Keratinocyte (primary cell): ENCODE data around the gene PKD1. TPM values are rescaled to one million over a fixed set of nuclear protein-coding genes. Genes with fewer than 3 reads are reported as not detected.

Experiments
- DNase-seq: peaks from one replicate; pipeline ENCODE4 v3.0.0-alpha.2; 2011; ENCODE audit warnings: low read depth, missing footprints, low spot score
- FAIRE-seq: peaks from 2 replicates; lab custom pipeline; 2011; peaks lifted over from hg19 to GRCh38; lab: Jason Lieb, UNC
- H2AFZ ChIP-seq: 2 replicates; pipeline ENCODE4 v1.6.0; 2012; ENCODE audit warnings: low read length, control low read depth, inconsistent platforms; ENCODE audit not compliant: control insufficient read depth
- H3K27ac ChIP-seq: 2 replicates; pipeline ENCODE4 v1.5.1; 2011; ENCODE audit warnings: low read length; ENCODE audit not compliant: control insufficient read depth, insufficient read depth
- H3K27me3 ChIP-seq: 3 replicates; pipeline ENCODE4 v1.6.0; 2011; ENCODE audit warnings: low read length; ENCODE audit not compliant: control insufficient read depth, insufficient read depth; ENCODE audit errors: extremely low read depth
- H3K36me3 ChIP-seq, 2 experiments: 2 replicates in 1 of 2; 3 replicates in 1 of 2; pipeline ENCODE4 v1.5.1; 2011; ENCODE audit warnings: low read length in 2 of 2, mild to moderate bottlenecking in 1 of 2; ENCODE audit not compliant: control insufficient read depth in 2 of 2, insufficient read depth in 2 of 2; ENCODE audit errors: extremely low read depth in 1 of 2
- H3K4me1 ChIP-seq: 3 replicates; pipeline ENCODE4 v1.5.1; 2011; ENCODE audit warnings: low read length; ENCODE audit not compliant: control insufficient read depth, insufficient read depth; ENCODE audit errors: extremely low read depth
- H3K4me2 ChIP-seq: 3 replicates; pipeline ENCODE4 v1.6.0; 2011; ENCODE audit warnings: low read depth, low read length; ENCODE audit not compliant: control insufficient read depth, insufficient read depth; ENCODE audit errors: extremely low read depth
- H3K4me3 ChIP-seq, 3 experiments: fragments of 200-600 bp in 1 of 3; sonication (generic) in 1 of 3; 2 replicates in 2 of 3; 3 replicates in 1 of 3; pipeline ENCODE4 v1.5.1; 2011 to 2016; ENCODE audit warnings: low read length in 3 of 3, mild to moderate bottlenecking in 3 of 3, control low read depth in 2 of 3, inconsistent platforms in 1 of 3, low read depth in 1 of 3, mixed read lengths in 1 of 3, mixed run types in 1 of 3, moderate library complexity in 1 of 3; ENCODE audit not compliant: control insufficient read depth in 2 of 3, insufficient read depth in 2 of 3; ENCODE audit errors: extremely low read depth in 1 of 3
- H3K79me2 ChIP-seq: 2 replicates; pipeline ENCODE4 v1.6.0; 2012; ENCODE audit warnings: low read length; ENCODE audit not compliant: control insufficient read depth, insufficient read depth
- H3K9ac ChIP-seq: 3 replicates; pipeline ENCODE4 v1.6.0; 2011; ENCODE audit warnings: low read length; ENCODE audit not compliant: control insufficient read depth, insufficient read depth; ENCODE audit errors: extremely low read depth
- H3K9me1 ChIP-seq: 3 replicates; pipeline ENCODE4 v1.6.0; 2011; ENCODE audit warnings: low read length; ENCODE audit not compliant: control insufficient read depth, insufficient read depth; ENCODE audit errors: extremely low read depth
- H3K9me3 ChIP-seq: 2 replicates; pipeline ENCODE4 v1.5.1; 2012; ENCODE audit warnings: low read depth, low read length; ENCODE audit not compliant: control insufficient read depth
- H4K20me1 ChIP-seq: 3 replicates; pipeline ENCODE4 v1.6.0; 2011; ENCODE audit warnings: low read length; ENCODE audit not compliant: control insufficient read depth, insufficient read depth; ENCODE audit errors: extremely low read depth
- EZH2 ChIP-seq: IDR thresholded peaks from one replicate; pipeline ENCODE4 v1.6.1; 2012; ENCODE audit warnings: inconsistent platforms, mild to moderate bottlenecking, low read length, moderate library complexity
- dilution Hi-C: fragments of 300-500 bp; cut with MboI; formaldehyde crosslinking; loops from one replicate; pipeline ENCODE4 v1.7.0; 2020; ENCODE audit warnings: low sequenced_read_pairs; ENCODE audit not compliant: extremely low pct_ligation_motif_present
- polyA plus RNA-seq, 5 experiments: library from polyadenylated mRNA; depleted of rRNA in 3 of 5; stranded (reverse) in 3 of 5; stranded (forward) in 1 of 5; unstranded in 1 of 5; fragments of >200 nt; gene quantifications; 1 replicate in 1 of 5; 2 replicates in 3 of 5; 3 replicates in 1 of 5; pipeline versions ENCODE4 v1.2.1 to v1.2.3, GENCODE V29; 2011 to 2012; ENCODE audit warnings: missing spikeins in 2 of 5, low read depth in 1 of 5, low replicate concordance in 1 of 5
- TF ChIP-seq, protein P1 (sequence below), 3 experiments: IDR thresholded peaks in 1 of 3; conservative IDR thresholded peaks in 1 of 3; optimal IDR thresholded peaks in 1 of 3; 2 replicates in 2 of 3; 3 replicates in 1 of 3; pipeline versions ENCODE3 to v1.5.1; 2011; ENCODE audit warnings: low read length in 3 of 3, mild to moderate bottlenecking in 3 of 3, moderate library complexity in 2 of 3, control low read depth in 1 of 3, inconsistent platforms in 1 of 3; ENCODE audit not compliant: insufficient read depth in 2 of 3; ENCODE audit errors: extremely low read depth in 1 of 3

The PKD1 gene
- polyA plus RNA-seq, 1 donor (not counting 4 experiments of a cell fraction or from before 2014, with no cell fraction given) = 10.6 TPM

DNA sequence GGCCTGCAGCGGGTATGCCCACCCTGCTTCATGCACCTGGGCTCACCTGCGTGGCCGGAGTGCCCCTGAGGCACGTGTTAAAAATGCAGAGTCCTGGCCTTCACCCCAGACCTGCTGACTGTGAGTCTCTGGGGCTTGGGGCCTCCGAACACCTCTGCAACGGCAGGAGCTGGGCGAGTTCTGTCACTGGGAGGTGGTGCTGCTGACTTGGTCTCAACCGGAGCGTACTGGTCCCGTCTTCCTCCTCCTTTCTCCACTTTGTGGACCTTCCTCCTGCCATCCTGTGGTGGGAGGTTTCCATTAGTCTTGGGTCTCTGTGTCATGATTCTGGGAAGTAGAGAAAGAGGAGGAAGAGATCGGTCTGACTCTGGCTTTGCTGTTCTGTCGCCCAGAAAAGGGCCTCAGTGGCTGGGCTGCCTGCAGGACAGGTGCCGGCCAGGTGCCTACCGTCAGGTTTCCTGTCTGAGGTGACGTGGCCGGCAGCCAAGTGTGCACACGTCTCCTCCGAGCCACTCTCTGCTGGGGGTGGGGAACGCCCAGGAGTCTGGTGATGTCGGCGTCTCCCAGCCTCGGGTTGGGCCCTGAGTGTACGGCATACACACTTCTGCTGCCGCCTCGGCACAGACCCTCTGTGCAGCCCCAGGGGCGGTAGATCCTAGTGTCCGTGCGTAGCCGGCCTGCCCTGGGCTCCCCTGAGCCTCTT lies 81.0 kb downstream of the PKD1 start:
- no peaks in the 10 kb centered on the region for H3K9me3 ChIP-seq
- TF ChIP-seq, protein P1, sequence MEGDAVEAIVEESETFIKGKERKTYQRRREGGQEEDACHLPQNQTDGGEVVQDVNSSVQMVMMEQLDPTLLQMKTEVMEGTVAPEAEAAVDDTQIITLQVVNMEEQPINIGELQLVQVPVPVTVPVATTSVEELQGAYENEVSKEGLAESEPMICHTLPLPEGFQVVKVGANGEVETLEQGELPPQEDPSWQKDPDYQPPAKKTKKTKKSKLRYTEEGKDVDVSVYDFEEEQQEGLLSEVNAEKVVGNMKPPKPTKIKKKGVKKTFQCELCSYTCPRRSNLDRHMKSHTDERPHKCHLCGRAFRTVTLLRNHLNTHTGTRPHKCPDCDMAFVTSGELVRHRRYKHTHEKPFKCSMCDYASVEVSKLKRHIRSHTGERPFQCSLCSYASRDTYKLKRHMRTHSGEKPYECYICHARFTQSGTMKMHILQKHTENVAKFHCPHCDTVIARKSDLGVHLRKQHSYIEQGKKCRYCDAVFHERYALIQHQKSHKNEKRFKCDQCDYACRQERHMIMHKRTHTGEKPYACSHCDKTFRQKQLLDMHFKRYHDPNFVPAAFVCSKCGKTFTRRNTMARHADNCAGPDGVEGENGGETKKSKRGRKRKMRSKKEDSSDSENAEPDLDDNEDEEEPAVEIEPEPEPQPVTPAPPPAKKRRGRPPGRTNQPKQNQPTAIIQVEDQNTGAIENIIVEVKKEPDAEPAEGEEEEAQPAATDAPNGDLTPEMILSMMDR (optimal IDR thresholded peaks at IDR 0.05 in 1 of 3, IDR thresholded peaks at IDR 0.05 in 1 of 3, conservative IDR thresholded peaks at IDR 0.05 in 1 of 3; ENCODE audit: extremely low read depth in 1 of 3, insufficient read depth in 2 of 3, low read length in 3 of 3) = no peak
- TF ChIP-seq EZH2 = no peak
- H3K79me2 ChIP-seq = no peaks in the 10 kb centered on the region
- no peaks in the 10 kb centered on the region for H4K20me1 ChIP-seq
- no peaks in the 10 kb centered on the region for H3K9me1 ChIP-seq
- no peak overlapping the region for H3K27ac ChIP-seq
- no peaks in the 10 kb centered on the region for H3K27me3 ChIP-seq
- H3K36me3 ChIP-seq = peaks cover 8 to 22% of the 10 kb centered on the region in 2 experiments
- dilution Hi-C loops = no loop called here
- no peak overlapping the region for H3K9ac ChIP-seq
- H3K4me3 ChIP-seq = no peak overlapping the region
- H2AFZ ChIP-seq = no peak overlapping the region
- no peaks in the 10 kb centered on the region for H3K4me1 ChIP-seq
- no peak overlapping the region for H3K4me2 ChIP-seq
- FAIRE-seq (no peak), DNase-seq (no peak)

DNA sequence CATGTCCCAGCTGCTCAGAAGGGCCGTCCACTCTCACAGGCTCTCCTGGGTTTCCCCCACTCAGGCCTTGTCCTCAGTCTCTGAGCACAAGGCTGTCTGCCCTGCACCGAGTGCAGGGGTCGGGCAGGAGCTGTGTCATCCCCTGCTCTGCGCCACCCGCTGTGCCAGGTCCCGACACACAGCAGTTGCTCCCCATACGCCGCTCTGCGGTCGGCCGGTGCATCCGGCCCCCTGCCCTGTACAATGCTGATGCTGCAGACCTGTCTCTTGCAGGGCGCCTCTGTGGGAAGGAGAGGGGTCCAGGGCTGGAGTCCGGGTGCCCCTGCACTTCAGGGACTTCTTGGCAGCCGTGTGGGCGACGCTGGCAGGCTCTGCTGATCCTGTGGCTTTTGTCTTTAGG lies 81.8 kb downstream of the PKD1 start:
- H3K27me3 ChIP-seq = no peaks in the 10 kb centered on the region
- FAIRE-seq = no peak
- no peak overlapping the region for H3K9ac ChIP-seq
- dilution Hi-C loops = no loop called here
- no peaks in the 10 kb centered on the region for H4K20me1 ChIP-seq
- TF ChIP-seq, protein P1 (optimal IDR thresholded peaks at IDR 0.05 in 1 of 3, IDR thresholded peaks at IDR 0.05 in 1 of 3, conservative IDR thresholded peaks at IDR 0.05 in 1 of 3; ENCODE audit: extremely low read depth in 1 of 3, insufficient read depth in 2 of 3, low read length in 3 of 3) = no peak
- TF ChIP-seq EZH2 = no peak
- no peak for DNase-seq
- H3K4me3 ChIP-seq = no peak overlapping the region
- H3K79me2 ChIP-seq = peaks cover 3% of the 10 kb centered on the region
- H3K4me1 ChIP-seq = peaks cover 1% of the 10 kb centered on the region
- no peak overlapping the region for H2AFZ ChIP-seq
- no peak overlapping the region for H3K4me2 ChIP-seq
- H3K36me3 ChIP-seq = peaks cover 8 to 22% of the 10 kb centered on the region in 2 experiments
- H3K27ac ChIP-seq = no peak overlapping the region
- no peaks in the 10 kb centered on the region for H3K9me1 ChIP-seq
- no peaks in the 10 kb centered on the region for H3K9me3 ChIP-seq
